DMS53 (cell line): Measurements from ENCODE around the gene EFS.

Experiments
- DNase-seq: peaks from one replicate; lab custom pipeline; 2025; lab: John Stamatoyannopoulos, UW

The EFS gene

GRCh38 chr14:23379366-23380196, 14.6 kb upstream of the EFS start:
- peak; percentile 85 for DNase-seq

- DNase-seq: no peak
Measured at GRCh38 chr14:23378612-23379220, 13.7 kb upstream of the EFS start.

GRCh38 chr14:23377573-23378563, 12.9 kb upstream of the EFS start:
- no peak for DNase-seq

GRCh38 chr14:23377198-23377550, 12.2 kb upstream of the EFS start:
- DNase-seq: no peak

GRCh38 chr14:23376482-23377197, 11.7 kb upstream of the EFS start, which contains the start of gene CMTM5:
Gene CMTM5 (plus strand): TSS chr14:23377046. CDS start chr14:23377252, 206 bp downstream.
- DNase-seq: no peak

- no peak for DNase-seq
Measured at GRCh38 chr14:23375527-23376251, 10.7 kb upstream of the EFS start.

- no peak for DNase-seq
Measured at GRCh38 chr14:23373041-23373440, 8.1 kb upstream of the EFS start.

- DNase-seq: no peak
Measured at GRCh38 chr14:23372509-23372908, 7.5 kb upstream of the EFS start, which contains the start of gene IL25. Gene IL25 (plus strand): TSS chr14:23372809.

GRCh38 chr14:23371865-23372264, 6.9 kb upstream of the EFS start:
- no peak for DNase-seq

GRCh38 chr14:23370221-23370620, 5.2 kb upstream of the EFS start:
- DNase-seq: no peak

- DNase-seq: no peak
Measured at GRCh38 chr14:23366426-23366921, 1.5 kb upstream of the EFS start.

GRCh38 chr14:23365732-23366425, 907 bp upstream of the EFS start:
- no peak for DNase-seq

- DNase-seq: no peak
Measured at GRCh38 chr14:23364164-23365035, 572 bp downstream of the EFS start.

GRCh38 chr14:23362200-23362599, 2.8 kb downstream of the EFS start:
- DNase-seq: peak; percentile 23

GRCh38 chr14:23361763-23362162, 3.2 kb downstream of the EFS start:
- DNase-seq: no peak

GRCh38 chr14:23361320-23361719, 3.7 kb downstream of the EFS start:
- peak; percentile 50 for DNase-seq

- DNase-seq: peak; percentile 13
Measured at GRCh38 chr14:23360496-23360895, 4.5 kb downstream of the EFS start.

- no peak for DNase-seq
Measured at GRCh38 chr14:23359722-23360447, 5.1 kb downstream of the EFS start.
